Inflammatory macrophage treated with lipopolysaccharide for 1 hour (primary cell): Measurements from ENCODE around the gene ABCA4.
"Not testable (repeated sequence)": the region's sequence is repeated elsewhere in the genome, so short reads cannot be mapped to it uniquely, and the experiment has no call there.

Experiments
- DNase-seq, 2 donors: peaks; one replicate each; pipeline ENCODE4 v3.0.0-alpha.2; 2020 to 2022

ABCA4 gene

GRCh38 chr1:93972341-93972740 lies 148.6 kb downstream of the ABCA4 start:
- DNase-seq, result no peak

GRCh38 chr1:93969887-93970286 lies 151.1 kb downstream of the ABCA4 start:
- no peak for DNase-seq

GRCh38 chr1:93969371-93969770 lies 151.6 kb downstream of the ABCA4 start:
- no peak for DNase-seq

GRCh38 chr1:93967306-93967705 lies 153.6 kb downstream of the ABCA4 start:
- no peak for DNase-seq

- no peak for DNase-seq
Measured at GRCh38 chr1:93965888-93966287, 155.1 kb downstream of the ABCA4 start.

GRCh38 chr1:93965256-93965655 lies 155.7 kb downstream of the ABCA4 start:
- no peak for DNase-seq

- no peak for DNase-seq
Measured at GRCh38 chr1:93964777-93965200, 156.2 kb downstream of the ABCA4 start.

GRCh38 chr1:93964096-93964776 lies 156.7 kb downstream of the ABCA4 start:
- no peak for DNase-seq

- no peak for DNase-seq
Measured at GRCh38 chr1:93963585-93963984, 157.4 kb downstream of the ABCA4 start.

- no peak for DNase-seq
Measured at GRCh38 chr1:93961906-93962305, 159.0 kb downstream of the ABCA4 start.

- DNase-seq, result no peak
Measured at GRCh38 chr1:93961443-93961842, 159.5 kb downstream of the ABCA4 start.

- DNase-seq, result no peak
Measured at GRCh38 chr1:93960641-93961147, 160.3 kb downstream of the ABCA4 start.

GRCh38 chr1:93959413-93959812 lies 161.5 kb downstream of the ABCA4 start:
- no peak for DNase-seq

- peak; percentile 3 to 8 for DNase-seq
Measured at GRCh38 chr1:93958726-93959100, 162.2 kb downstream of the ABCA4 start.

- no peak for DNase-seq
Measured at GRCh38 chr1:93958032-93958725, 162.8 kb downstream of the ABCA4 start.

- no peak for DNase-seq
Measured at GRCh38 chr1:93955765-93956164, 165.2 kb downstream of the ABCA4 start.

GRCh38 chr1:93947002-93947686 lies 173.8 kb downstream of the ABCA4 start:
- DNase-seq, result not testable (repeated sequence)
